Measurements from ENCODE around the gene HFM1.

DNA sequence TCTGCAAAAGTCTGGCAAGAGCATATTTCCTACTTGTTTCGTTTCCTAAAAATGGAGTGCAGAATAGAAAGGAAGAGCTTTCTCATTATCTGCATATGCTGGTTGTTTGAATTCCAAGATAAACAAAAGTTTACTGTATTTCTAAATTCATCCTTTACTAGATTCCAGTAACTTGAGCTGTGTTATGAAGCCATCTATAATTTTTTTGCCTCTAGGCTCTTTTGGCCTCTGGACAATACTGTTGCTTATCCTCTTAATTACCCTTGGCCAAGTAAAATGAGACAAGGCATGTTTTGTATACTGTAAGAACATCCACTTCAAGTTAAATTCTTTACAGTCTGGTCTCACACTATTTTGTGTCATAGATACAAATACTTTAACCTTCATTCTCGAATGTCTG is 45.6 kb upstream of the HFM1 start:
- TF ChIP-seq, protein P1, sequence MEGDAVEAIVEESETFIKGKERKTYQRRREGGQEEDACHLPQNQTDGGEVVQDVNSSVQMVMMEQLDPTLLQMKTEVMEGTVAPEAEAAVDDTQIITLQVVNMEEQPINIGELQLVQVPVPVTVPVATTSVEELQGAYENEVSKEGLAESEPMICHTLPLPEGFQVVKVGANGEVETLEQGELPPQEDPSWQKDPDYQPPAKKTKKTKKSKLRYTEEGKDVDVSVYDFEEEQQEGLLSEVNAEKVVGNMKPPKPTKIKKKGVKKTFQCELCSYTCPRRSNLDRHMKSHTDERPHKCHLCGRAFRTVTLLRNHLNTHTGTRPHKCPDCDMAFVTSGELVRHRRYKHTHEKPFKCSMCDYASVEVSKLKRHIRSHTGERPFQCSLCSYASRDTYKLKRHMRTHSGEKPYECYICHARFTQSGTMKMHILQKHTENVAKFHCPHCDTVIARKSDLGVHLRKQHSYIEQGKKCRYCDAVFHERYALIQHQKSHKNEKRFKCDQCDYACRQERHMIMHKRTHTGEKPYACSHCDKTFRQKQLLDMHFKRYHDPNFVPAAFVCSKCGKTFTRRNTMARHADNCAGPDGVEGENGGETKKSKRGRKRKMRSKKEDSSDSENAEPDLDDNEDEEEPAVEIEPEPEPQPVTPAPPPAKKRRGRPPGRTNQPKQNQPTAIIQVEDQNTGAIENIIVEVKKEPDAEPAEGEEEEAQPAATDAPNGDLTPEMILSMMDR (IDR thresholded peaks at IDR 0.05; ENCODE audit: poor library complexity), result no peak
- no peak for TF ChIP-seq EZH2 (IDR thresholded peaks at IDR 0.05; ENCODE audit: borderline replicate concordance)

All from hepatocyte (in vitro differentiated cells).